Muscle of arm (tissue), 12 donors: ENCODE data around the gene BRPF3. TPM values are rescaled to one million over a fixed set of nuclear protein-coding genes. Genes with fewer than 3 reads are reported as not detected.
"Not testable (repeated sequence)": the region's sequence is repeated elsewhere in the genome, so short reads cannot be mapped to it uniquely, and the experiment has no call there.

Experiments used
- DNase-seq: peaks from one replicate; pipeline ENCODE4 v3.0.0-alpha.2; 2013
- polyA plus RNA-seq, 12 donors: library from polyadenylated mRNA; unstranded; fragments of 120-200 nt; gene quantifications; one replicate each; pipeline ENCODE4 v1.2.1, GENCODE V29; 2013; ENCODE audit not compliant: insufficient read length in 12 of 12

BRPF3 gene
- polyA plus RNA-seq, 12 donors = 21.2 to 63.5 (median 26.1) TPM; not detected in 1

GRCh38 chr6:36198986-36199385, 2.4 kb downstream of the BRPF3 start:
- no peak for DNase-seq

DNA sequence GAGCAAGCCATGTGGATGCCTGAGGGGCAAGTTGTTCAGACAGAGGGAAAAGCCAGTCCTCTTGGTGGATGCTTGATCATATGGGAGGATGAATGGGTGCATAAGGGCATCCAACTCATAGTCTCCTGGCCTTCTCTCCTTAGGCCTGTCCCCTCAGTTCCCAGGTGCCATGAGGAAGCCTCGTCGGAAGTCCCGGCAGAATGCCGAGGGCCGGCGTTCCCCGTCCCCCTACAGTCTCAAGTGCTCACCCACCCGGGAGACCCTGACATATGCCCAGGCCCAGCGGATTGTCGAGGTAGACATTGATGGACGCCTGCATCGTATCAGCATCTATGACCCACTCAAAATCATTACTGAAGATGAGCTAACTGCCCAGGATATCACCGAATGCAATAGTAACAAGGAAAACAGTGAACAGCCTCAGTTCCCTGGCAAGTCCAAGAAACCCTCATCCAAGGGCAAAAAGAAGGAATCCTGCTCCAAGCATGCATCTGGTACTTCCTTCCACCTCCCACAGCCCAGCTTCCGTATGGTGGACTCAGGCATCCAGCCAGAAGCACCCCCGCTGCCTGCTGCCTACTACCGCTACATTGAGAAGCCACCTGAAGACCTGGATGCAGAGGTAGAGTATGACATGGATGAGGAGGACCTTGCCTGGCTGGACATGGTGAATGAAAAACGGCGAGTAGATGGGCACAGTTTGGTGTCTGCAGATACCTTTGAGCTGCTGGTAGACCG, 3.8 kb downstream of the BRPF3 start:
- no peak for DNase-seq

- no peak for DNase-seq
Observed at GRCh38 chr6:36200998-36201596, 4.6 kb downstream of the BRPF3 start.

- DNase-seq = no peak
Observed at GRCh38 chr6:36201612-36202011, 5.1 kb downstream of the BRPF3 start.

GRCh38 chr6:36202101-36202500, 5.6 kb downstream of the BRPF3 start:
- DNase-seq = no peak

GRCh38 chr6:36204068-36204753, 7.7 kb downstream of the BRPF3 start:
- no peak for DNase-seq

DNA sequence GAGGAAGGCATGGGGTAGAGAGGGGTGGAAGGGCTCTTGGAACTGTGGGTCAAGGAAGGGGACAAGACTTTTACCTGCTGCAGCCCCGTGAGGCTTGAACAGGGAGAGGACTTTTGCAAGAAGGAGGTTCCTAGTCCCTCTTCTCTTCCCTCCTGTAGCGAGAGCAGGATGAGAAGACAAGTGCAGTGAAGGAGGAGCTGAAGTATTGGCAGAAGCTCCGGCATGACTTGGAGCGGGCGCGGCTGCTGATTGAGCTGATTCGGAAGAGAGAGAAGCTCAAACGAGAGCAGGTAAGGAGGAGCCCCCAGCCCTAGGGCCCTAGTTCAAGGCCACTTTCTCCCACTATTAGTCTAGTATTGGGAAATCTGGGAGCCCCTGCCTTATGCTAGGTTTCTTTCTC, 10.6 kb downstream of the BRPF3 start:
- no peak for DNase-seq

- DNase-seq = no peak
Observed at GRCh38 chr6:36209606-36210005, 13.1 kb downstream of the BRPF3 start.

DNA sequence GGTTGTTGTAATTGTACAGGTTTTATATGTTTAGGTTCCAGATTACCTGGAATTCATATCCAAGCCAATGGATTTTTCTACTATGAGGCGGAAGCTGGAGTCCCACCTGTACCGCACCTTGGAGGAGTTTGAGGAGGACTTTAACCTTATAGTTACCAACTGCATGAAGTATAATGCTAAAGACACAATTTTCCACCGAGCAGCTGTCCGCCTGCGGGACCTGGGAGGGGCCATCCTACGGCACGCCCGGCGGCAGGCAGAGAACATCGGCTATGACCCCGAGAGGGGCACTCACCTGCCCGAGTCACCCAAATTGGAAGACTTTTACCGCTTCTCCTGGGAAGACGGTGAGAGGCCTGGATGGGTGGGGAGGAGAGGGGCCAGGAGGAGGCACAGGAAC, 13.6 kb downstream of the BRPF3 start:
- no peak for DNase-seq

GRCh38 chr6:36210886-36211595, 14.5 kb downstream of the BRPF3 start:
- DNase-seq = no peak

GRCh38 chr6:36216559-36216958, 20.0 kb downstream of the BRPF3 start:
- DNase-seq = no peak

DNA sequence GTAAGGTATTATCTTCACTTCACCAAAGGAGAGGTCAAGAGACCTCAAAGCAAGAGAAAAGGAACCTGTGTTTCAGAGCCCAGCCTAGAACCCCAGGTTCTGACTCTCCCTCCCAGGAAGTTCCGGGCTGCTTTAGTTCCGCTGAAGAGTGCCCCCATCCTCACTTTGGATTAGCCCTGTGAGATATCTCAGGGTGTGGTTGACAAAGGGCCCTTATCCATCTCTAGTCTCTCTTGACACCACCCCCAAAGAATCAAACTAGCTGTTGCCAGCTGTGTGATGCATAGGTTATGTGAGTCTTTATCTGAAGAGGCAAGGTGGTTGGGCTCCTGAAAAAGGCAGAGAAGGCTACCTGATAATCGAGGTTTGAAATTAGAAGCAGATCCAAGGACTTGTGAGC, 20.6 kb downstream of the BRPF3 start:
- no peak for DNase-seq

GRCh38 chr6:36217946-36218345, 21.4 kb downstream of the BRPF3 start:
- DNase-seq = no peak

DNA sequence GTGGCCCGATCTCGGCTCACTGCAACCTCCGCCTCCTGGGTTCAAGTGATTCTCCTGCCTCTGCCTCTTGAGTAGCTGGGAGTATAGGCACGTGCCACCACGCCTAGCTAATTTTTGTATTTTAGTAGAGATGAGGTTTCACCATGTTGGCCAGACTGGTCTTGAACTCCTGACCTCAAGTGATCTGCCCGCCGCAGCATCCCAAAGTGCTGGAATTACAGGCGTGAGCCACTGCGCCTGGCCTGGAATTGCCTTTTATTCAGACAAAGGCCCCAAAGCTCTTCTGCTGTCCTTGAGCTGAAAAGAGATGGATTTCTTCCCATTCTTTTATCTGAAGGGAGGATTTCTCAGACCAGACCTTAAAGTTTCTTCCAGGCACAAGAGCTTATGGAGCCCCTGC, 22.0 kb downstream of the BRPF3 start:
- not testable (repeated sequence) for DNase-seq

GRCh38 chr6:36219081-36219480, 22.5 kb downstream of the BRPF3 start:
- DNase-seq = no peak

DNA sequence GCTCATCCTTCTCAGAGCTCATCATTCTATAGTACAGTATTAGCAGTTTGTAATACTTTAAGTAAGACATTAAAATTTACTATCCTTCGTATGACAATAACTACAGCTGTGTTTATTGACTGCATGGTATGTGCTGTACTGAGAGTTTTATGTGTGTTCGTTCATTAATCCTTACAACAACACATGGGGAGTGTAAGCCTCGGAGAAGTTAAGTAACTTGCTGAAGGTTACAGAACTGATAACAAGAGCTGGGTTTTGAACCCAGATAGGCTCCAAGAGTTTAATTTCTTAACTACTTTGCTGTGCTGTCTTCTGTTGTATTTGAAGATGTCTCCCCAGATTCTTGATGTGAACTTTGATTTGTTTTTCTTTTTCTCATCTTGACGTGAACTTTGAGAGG, 23.7 kb downstream of the BRPF3 start:
- no peak for DNase-seq

- no peak for DNase-seq
Observed at GRCh38 chr6:36221674-36222073, 25.1 kb downstream of the BRPF3 start.

DNA sequence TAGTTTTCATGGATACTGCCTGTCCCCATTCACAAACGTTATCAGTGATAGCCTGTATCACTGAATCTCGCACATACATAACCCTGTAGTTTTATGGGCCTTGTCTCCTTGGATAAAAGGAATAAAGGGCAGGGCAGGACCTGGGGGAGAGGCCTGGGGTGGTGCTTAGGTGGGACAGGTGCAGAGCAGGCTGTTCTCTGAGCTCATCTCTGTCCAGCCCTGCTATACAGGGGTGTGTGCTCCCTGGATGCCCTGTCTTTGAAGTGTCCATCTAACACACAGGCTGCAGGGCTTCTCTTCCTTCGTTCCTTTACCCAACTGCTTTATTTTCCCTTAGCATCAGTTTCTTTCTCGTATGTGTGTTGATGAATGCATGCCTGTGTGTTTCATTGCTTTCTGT, 26.4 kb downstream of the BRPF3 start:
- no peak for DNase-seq

DNA sequence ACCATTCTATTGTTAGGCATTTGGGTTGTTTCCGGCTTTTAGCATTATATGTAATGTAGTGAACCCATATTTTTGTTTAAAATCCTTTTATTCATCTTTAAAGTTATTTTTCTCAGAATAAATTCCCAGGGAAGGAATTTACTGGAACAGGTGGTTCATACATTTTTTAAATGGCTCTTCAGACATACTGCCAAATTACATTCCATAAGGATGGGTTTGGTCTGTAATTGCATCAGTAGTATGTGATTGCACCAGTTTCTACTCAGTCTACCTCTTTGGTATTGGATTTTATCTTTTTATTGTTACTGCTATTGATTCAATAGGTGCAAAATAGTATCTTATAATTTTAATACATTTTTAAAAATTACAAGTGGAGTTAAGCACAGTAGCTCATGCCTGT, 27.2 kb downstream of the BRPF3 start:
- DNase-seq = no peak

DNA sequence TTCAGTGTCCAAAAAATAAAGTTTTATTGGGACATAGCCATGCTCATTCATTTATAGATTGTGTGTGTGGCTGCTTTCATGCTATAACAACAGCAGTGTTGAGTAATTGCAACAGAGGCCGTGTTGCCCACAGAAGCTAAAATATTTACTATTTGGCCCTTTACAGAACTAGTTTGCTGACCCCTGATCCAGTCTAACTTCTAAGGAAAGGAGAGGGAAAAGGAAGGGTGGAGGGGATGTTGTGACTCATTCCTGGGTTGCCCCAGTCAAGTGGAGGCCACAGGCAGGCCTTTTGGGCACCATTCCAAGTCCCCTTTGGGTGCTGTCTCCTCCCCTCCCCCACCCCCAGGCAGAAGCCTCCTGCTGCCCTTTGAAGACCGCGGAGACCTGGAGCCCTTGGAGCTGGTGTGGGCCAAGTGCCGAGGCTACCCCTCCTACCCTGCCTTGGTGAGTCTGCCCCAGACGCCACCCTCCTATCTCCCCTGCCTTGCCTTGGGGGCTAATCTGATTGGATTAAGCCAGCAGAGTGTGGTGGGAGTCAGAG, 28.4 kb downstream of the BRPF3 start:
- DNase-seq = no peak

DNA sequence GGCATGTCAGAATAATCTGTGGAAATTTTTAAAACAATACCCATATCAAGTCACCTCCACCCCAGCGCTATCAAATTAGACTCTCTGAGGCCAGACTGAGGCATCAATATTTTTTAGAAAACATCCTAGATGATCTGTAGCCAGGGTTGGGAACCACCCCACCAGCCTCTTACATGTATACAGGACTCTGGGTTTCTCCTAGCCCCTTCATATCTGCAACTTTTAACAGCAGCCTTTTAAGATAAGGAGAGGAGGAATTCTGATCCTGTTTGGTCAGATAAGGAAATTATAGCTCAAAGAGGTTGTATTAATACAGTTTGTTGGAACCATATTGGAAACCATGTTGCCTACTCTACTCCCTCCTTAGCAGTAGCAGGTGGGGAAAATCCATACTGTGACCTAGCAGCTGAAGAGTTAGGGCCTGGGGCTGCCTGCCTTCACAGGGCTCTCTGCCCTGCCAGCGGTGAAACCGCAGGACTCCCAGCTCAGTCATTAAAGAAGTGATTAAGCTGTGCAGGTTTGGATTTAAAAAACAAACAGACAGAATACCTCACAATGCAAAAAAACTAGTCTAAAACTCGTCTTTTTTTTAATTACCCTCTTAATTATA, 30.0 kb downstream of the BRPF3 start:
- DNase-seq = no peak
